H1 (cell line): ENCODE results near the gene SMIM23. TPM values are rescaled to one million over a fixed set of nuclear protein-coding genes. Genes with fewer than 3 reads are reported as not detected.

ENCODE experiments used
- CTCF ChIA-PET: fragments of 300-600 bp; sonication (Branson Sonifier 250); formaldehyde crosslinking; loops from one replicate; lab custom pipeline; 2021; ENCODE audit not compliant: partially characterized antibody; lab: Charles Lee
- POLR2A ChIA-PET: fragments of 300-600 bp; sonication (Branson Sonifier 250); formaldehyde crosslinking; loops from one replicate; lab custom pipeline; 2021; ENCODE audit warnings: inconsistent platforms; ENCODE audit not compliant: partially characterized antibody; lab: Charles Lee
- DNase-seq, 2 experiments: peaks; one replicate each; pipeline versions ENCODE4 v3.0.0 to v3.0.0-alpha.2; 2010 to 2022; ENCODE audit warnings: low spot score in 2 of 2, low read depth in 1 of 2, mixed read lengths in 1 of 2
- FAIRE-seq: peaks from 2 replicates; lab custom pipeline; 2011; peaks lifted over from hg19 to GRCh38; lab: Jason Lieb, UNC
- H2AFZ ChIP-seq: 2 replicates; pipeline ENCODE4 v1.8.1; 2012; ENCODE audit warnings: low read length, inconsistent platforms
- H2AK5ac ChIP-seq: 2 replicates; pipeline ENCODE4 v1.6.1; 2013; ENCODE audit warnings: low read depth, low read length
- H2BK120ac ChIP-seq: replicated peaks from 2 replicates; pipeline ENCODE3; 2013; ENCODE audit warnings: low read depth, low read length, inconsistent platforms
- H2BK12ac ChIP-seq: 2 replicates; pipeline ENCODE4 v1.6.1; 2013; ENCODE audit warnings: low read depth, low read length
- H2BK15ac ChIP-seq: 2 replicates; pipeline ENCODE4 v1.6.1; 2013; ENCODE audit warnings: low read length
- H2BK20ac ChIP-seq: 2 replicates; pipeline ENCODE4 v1.6.1; 2013; ENCODE audit warnings: low read length
- H2BK5ac ChIP-seq: 2 replicates; pipeline ENCODE4 v1.6.1; 2013; ENCODE audit warnings: low read depth, low read length
- H3K14ac ChIP-seq: 2 replicates; pipeline ENCODE4 v1.6.1; 2013; ENCODE audit warnings: inconsistent platforms; ENCODE audit not compliant: insufficient read length
- H3K18ac ChIP-seq: 2 replicates; pipeline ENCODE4 v1.6.1; 2013; ENCODE audit warnings: low read length; ENCODE audit errors: extremely low read depth
- H3K23ac ChIP-seq: 2 replicates; pipeline ENCODE4 v1.6.1; 2013; ENCODE audit warnings: inconsistent platforms; ENCODE audit not compliant: insufficient read length
- H3K23me2 ChIP-seq: 2 replicates; pipeline ENCODE4 v1.6.1; 2013; ENCODE audit warnings: low read depth, low read length
- H3K27ac ChIP-seq: 2 replicates; pipeline ENCODE4 v1.6.1; 2011; ENCODE audit warnings: low read depth, low read length, inconsistent platforms
- H3K27me3 ChIP-seq, 4 experiments: replicated peaks in 1 of 4; 1 replicate in 1 of 4; 2 replicates in 3 of 4; pipeline versions ENCODE4 v1.6.1 to v1.8.1; 2011 to 2013; ENCODE audit warnings: low read length in 3 of 4, mild to moderate bottlenecking in 3 of 4, inconsistent platforms in 2 of 4, mixed read lengths in 2 of 4, moderate library complexity in 1 of 4; ENCODE audit not compliant: control insufficient read depth in 3 of 4, insufficient read depth in 3 of 4; ENCODE audit errors: extremely low read depth in 1 of 4
- H3K36me3 ChIP-seq, 4 experiments: 2 replicates each; pipeline versions ENCODE4 v1.6.1 to v1.8.1; 2011 to 2013; ENCODE audit warnings: mild to moderate bottlenecking in 4 of 4, low read length in 3 of 4, moderate library complexity in 2 of 4, control low read depth in 1 of 4, inconsistent platforms in 1 of 4; ENCODE audit not compliant: insufficient read depth in 4 of 4, control insufficient read depth in 2 of 4
- H3K4ac ChIP-seq: replicated peaks from 2 replicates; pipeline ENCODE3; 2013; ENCODE audit warnings: low read length, low read depth, mixed read lengths, inconsistent platforms; ENCODE audit not compliant: insufficient read length
- H3K4me1 ChIP-seq, 4 experiments: replicated peaks in 1 of 4; 1 replicate in 1 of 4; 2 replicates in 3 of 4; pipeline versions ENCODE4 v1.6.1 to v1.8.1; 2011 to 2013; ENCODE audit warnings: low read length in 3 of 4, inconsistent platforms in 2 of 4, mixed read lengths in 1 of 4; ENCODE audit not compliant: insufficient read depth in 4 of 4, control insufficient read depth in 3 of 4
- H3K4me2 ChIP-seq, 2 experiments: 2 replicates each; pipeline versions ENCODE4 v1.6.1 to v1.8.1; 2011 to 2013; ENCODE audit warnings: low read depth in 2 of 2, low read length in 2 of 2, control low read depth in 1 of 2, inconsistent platforms in 1 of 2, mild to moderate bottlenecking in 1 of 2; ENCODE audit not compliant: insufficient read depth in 1 of 2
- H3K4me3 ChIP-seq, 4 experiments: fragments of 200-600, 300-600 bp in 1 of 4; sonication (generic), shearing (Covaris generic), sonication (Bioruptor Twin) in 1 of 4; 2 replicates each; pipeline versions ENCODE4 v1.5.1 to v1.8.1; 2011 to 2016; ENCODE audit warnings: low read length in 4 of 4, low read depth in 3 of 4, control low read depth in 2 of 4, inconsistent platforms in 2 of 4, mild to moderate bottlenecking in 2 of 4, mixed read lengths in 1 of 4, moderate library complexity in 1 of 4; ENCODE audit not compliant: insufficient read depth in 2 of 4; ENCODE audit errors: extremely low read depth in 1 of 4
- H3K56ac ChIP-seq: replicated peaks from 2 replicates; pipeline ENCODE3; 2013; ENCODE audit warnings: low read depth, mild to moderate bottlenecking, mixed read lengths, low read length, inconsistent platforms; ENCODE audit not compliant: insufficient read length
- H3K79me1 ChIP-seq: 2 replicates; pipeline ENCODE4 v1.6.1; 2013; ENCODE audit warnings: low read depth, low read length, control low read depth
- H3K79me2 ChIP-seq, 2 experiments: 2 replicates each; pipeline versions ENCODE4 v1.6.1 to v1.8.1; 2012 to 2013; ENCODE audit warnings: low read length in 2 of 2, mild to moderate bottlenecking in 2 of 2, inconsistent platforms in 1 of 2; ENCODE audit not compliant: insufficient read depth in 2 of 2, control insufficient read depth in 1 of 2
- H3K9ac ChIP-seq, 4 experiments: replicated peaks in 1 of 4; 1 replicate in 1 of 4; 2 replicates in 3 of 4; pipeline versions ENCODE4 v1.6.1 to v1.8.1; 2011 to 2013; ENCODE audit warnings: low read depth in 3 of 4, low read length in 3 of 4, control low read depth in 2 of 4, mild to moderate bottlenecking in 2 of 4, moderate library complexity in 2 of 4, inconsistent platforms in 1 of 4; ENCODE audit errors: extremely low read depth in 1 of 4
- H3K9me3 ChIP-seq, 2 experiments: 2 replicates each; pipeline versions ENCODE4 v1.6.1 to v1.8.1; 2012 to 2013; ENCODE audit warnings: mild to moderate bottlenecking in 2 of 2, moderate library complexity in 2 of 2, control low read depth in 1 of 2, inconsistent platforms in 1 of 2, low read depth in 1 of 2, low read length in 1 of 2, mixed read lengths in 1 of 2; ENCODE audit not compliant: insufficient read depth in 2 of 2
- H4K20me1 ChIP-seq, 2 experiments: replicated peaks in 1 of 2; 2 replicates each; pipeline versions ENCODE3 to v1.8.1; 2011 to 2013; ENCODE audit warnings: inconsistent platforms in 2 of 2, low read length in 2 of 2, mild to moderate bottlenecking in 1 of 2; ENCODE audit not compliant: insufficient read depth in 2 of 2, control insufficient read depth in 1 of 2
- H4K5ac ChIP-seq: 2 replicates; pipeline ENCODE4 v1.6.1; 2013; ENCODE audit warnings: low read length, low read depth, mixed read lengths, inconsistent platforms; ENCODE audit not compliant: insufficient read length
- H4K8ac ChIP-seq: 2 replicates; pipeline ENCODE4 v1.8.0; 2013; ENCODE audit warnings: mild to moderate bottlenecking, moderate library complexity, low read length, inconsistent platforms; ENCODE audit not compliant: insufficient read depth; ENCODE audit errors: extremely low read depth
- H4K91ac ChIP-seq: replicated peaks from 2 replicates; pipeline ENCODE3; 2013; ENCODE audit warnings: low read length, mixed read lengths, inconsistent platforms; ENCODE audit not compliant: insufficient read length
- ASH2L ChIP-seq: fragments of 200-600, 300-600 bp; sonication (generic); IDR thresholded peaks from one replicate; pipeline ENCODE4 v1.7.1; 2017; ENCODE audit warnings: low read length
- BACH1 ChIP-seq: IDR thresholded peaks from 2 replicates; pipeline ENCODE4 v1.6.1; 2012; ENCODE audit warnings: low read length, improper control_type of control experiment
- BRCA1 ChIP-seq: IDR thresholded peaks from 2 replicates; pipeline ENCODE4 v1.6.1; 2012; ENCODE audit warnings: low read depth, low read length, improper control_type of control experiment
- CREB1 ChIP-seq: IDR thresholded peaks from 2 replicates; pipeline ENCODE4 v1.6.1; 2012; ENCODE audit warnings: inconsistent platforms
- FOSL1 ChIP-seq: IDR thresholded peaks from 2 replicates; pipeline ENCODE4 v1.6.1; 2011; ENCODE audit warnings: mild to moderate bottlenecking, low read depth, low read length, moderate library complexity; ENCODE audit not compliant: insufficient read depth
- HDAC2 ChIP-seq, 2 experiments: fragments of 300-600 bp in 1 of 2; sonication (generic) in 1 of 2; IDR thresholded peaks; 2 replicates each; pipeline ENCODE4 v1.6.1; 2011 to 2012; ENCODE audit warnings: low read depth in 2 of 2, low read length in 2 of 2, mild to moderate bottlenecking in 2 of 2, moderate library complexity in 2 of 2, borderline replicate concordance in 1 of 2, inconsistent platforms in 1 of 2
- NRF1 ChIP-seq: IDR thresholded peaks from 2 replicates; pipeline ENCODE4 v1.6.1; 2011; ENCODE audit warnings: mild to moderate bottlenecking, low read depth, low read length, improper control_type of control experiment
- PHF8 ChIP-seq: fragments of 200-600 bp; sonication (generic); conservative IDR thresholded peaks from 2 replicates; pipeline ENCODE4 v1.7.1; 2012; ENCODE audit warnings: low read depth, mild to moderate bottlenecking, inconsistent platforms, low read length, moderate library complexity
- SIN3A ChIP-seq, 2 experiments: IDR thresholded peaks in 1 of 2; conservative IDR thresholded peaks in 1 of 2; 2 replicates each; pipeline ENCODE4 v1.6.1; 2011 to 2012; ENCODE audit warnings: low read length in 2 of 2, improper control_type of control experiment in 1 of 2, low read depth in 1 of 2, mild to moderate bottlenecking in 1 of 2
- SIRT6 ChIP-seq: IDR thresholded peaks from one replicate; pipeline ENCODE4 v1.7.1; 2012; ENCODE audit warnings: low read length, inconsistent platforms
- SIX5 ChIP-seq: IDR thresholded peaks from 2 replicates; pipeline ENCODE4 v1.6.1; 2011; ENCODE audit warnings: mild to moderate bottlenecking, low read depth, low read length
- SP1 ChIP-seq: IDR thresholded peaks from 2 replicates; pipeline ENCODE4 v1.6.1; 2011; ENCODE audit warnings: low read depth, low read length
- SRF ChIP-seq: IDR thresholded peaks from 2 replicates; pipeline ENCODE4 v1.6.1; 2011; ENCODE audit warnings: mild to moderate bottlenecking, low read depth, low read length, moderate library complexity
- TCF12 ChIP-seq: IDR thresholded peaks from 2 replicates; pipeline ENCODE4 v1.6.1; 2011; ENCODE audit warnings: low read depth, mild to moderate bottlenecking, low read length
- TEAD4 ChIP-seq: IDR thresholded peaks from 2 replicates; pipeline ENCODE4 v1.6.1; 2012; ENCODE audit warnings: low read depth, low read length, inconsistent platforms, mixed read lengths
- WGBS, 2 experiments: shearing (Covaris generic) in 1 of 2; methylation state at CpG; one replicate each; pipeline versions ENCODE4 v1.1.6 to v1.1.7; 2013 to 2015; ENCODE audit warnings: low lambda C conversion rate in 2 of 2, mixed read lengths in 2 of 2, inconsistent platforms in 1 of 2, low coverage in 1 of 2, missing lambda C conversion rate in 1 of 2; ENCODE audit not compliant: insufficient replicate concordance in 2 of 2, insufficient coverage in 1 of 2, insufficient read length in 1 of 2; ENCODE audit errors: extremely low coverage in 1 of 2, missing lambda C conversion rate in 1 of 2; 5-methylcytosine and 5-hydroxymethylcytosine counted together
- polyA plus RNA-seq, 7 experiments: library from polyadenylated mRNA; depleted of rRNA in 3 of 7; stranded (reverse) in 5 of 7; unstranded in 2 of 7; fragments of >200 nt in 5 of 7; fragments of 200-250 nt in 2 of 7; gene quantifications; 1 replicate in 5 of 7; 2 replicates in 1 of 7; 4 replicates in 1 of 7; pipeline versions ENCODE4 v1.2.1 to v1.2.3, GENCODE V29; 2011 to 2013; ENCODE audit warnings: missing spikeins in 2 of 7, mixed read lengths in 2 of 7
- total RNA-seq: library from RNA; stranded (reverse); fragmentation: NEBNext Ultra II Directional; extraction: Animal tissue kit (Norgen Biotek cat#: 25700); gene quantifications from 2 replicates; pipeline ENCODE4 v1.2.1, GENCODE V29; 2021

SMIM23 gene
- total and polyA plus RNA-seq, 2 of the 8 experiments (the other 6 are each of a cell fraction or from before 2014, with no cell fraction given), result not detected

GRCh38 chr5:171739271-171739670, 46.3 kb upstream of the SMIM23 start:
- Histone ChIP-seq H3K79me2 (no peaks in the 10 kb centered on the region), H4K5ac (no peak overlapping the region), H3K23me2 (no peaks in the 10 kb centered on the region; the same call in 1 of the 2 replicates), H3K18ac (no peak overlapping the region), H3K27ac (no peak overlapping the region), H2BK120ac (no peak overlapping the region), H2BK5ac (no peak overlapping the region), H3K9me3 (no peaks in the 10 kb centered on the region), H3K4me2 (peak overlapping the region in 1 of 2 experiments; percentile 25; a peak in 1 of 4 replicates), H2AFZ (no peak overlapping the region), H2BK12ac (no peak overlapping the region), H3K4me1 (peaks cover 3 to 17% (median 6%) of the 10 kb centered on the region in 4 experiments; a peak in 6 of 7 replicates), H3K56ac (no peak overlapping the region), H3K27me3 (peaks cover 0 to 5% (median 0%) of the 10 kb centered on the region in 4 experiments; a peak in 1 of 7 replicates), H2BK20ac (no peak overlapping the region), H2BK15ac (no peak overlapping the region), H3K23ac (no peak overlapping the region), H3K4me3 (no peak overlapping the region), H3K9ac (no peak overlapping the region), H4K91ac (no peak overlapping the region), H2AK5ac (no peak overlapping the region), H4K20me1 (no peaks in the 10 kb centered on the region), H3K79me1 (no peaks in the 10 kb centered on the region), H3K14ac (no peak overlapping the region), H3K36me3 (no peaks in the 10 kb centered on the region), H4K8ac (no peak overlapping the region), H3K4ac (no peak overlapping the region)
- WGBS, 2 experiments, result 71% methylated on average over 6 of the region's 6 CpGs; no CpG with 5 or more reads in 1 of the 2 experiments
- ChIA-PET CTCF (interaction anchor here (0.9 kb wide), 1 partner anchor 9 kb away, joined by 3 read pairs; no protein-coding TSS in a partner anchor), POLR2A (interaction anchor here (1.1 kb wide), 1 partner anchor 351 kb away, joined by 3 read pairs; no protein-coding TSS in a partner anchor)
- DNase-seq (no peak), FAIRE-seq (no peak)
- TF ChIP-seq ASH2L (peak; percentile 41), SIN3A (conservative IDR thresholded peaks at IDR 0.05 in 1 of 2, IDR thresholded peaks at IDR 0.05 in 1 of 2; ENCODE audit: low read depth in 1 of 2, low read length in 2 of 2) (no peak), PHF8 (no peak), CREB1 (no peak), SRF (no peak), BRCA1 (no peak), SIRT6 (no peak), SP1 (no peak), NRF1 (no peak), TCF12 (no peak), BACH1 (no peak), FOSL1 (no peak), TEAD4 (peak; percentile 55; the same call in 1 of the 2 replicates), SIX5 (no peak), HDAC2 (IDR thresholded peaks at IDR 0.05; ENCODE audit: borderline replicate concordance in 1 of 2, low read depth in 2 of 2, low read length in 2 of 2) (no peak)
